Effector memory CD8-positive, alpha-beta T cell (primary cell): ENCODE measurements around the gene UBXN11.
A peak's percentile ranks its signal among the peaks of the same experiment; 100 is the strongest.

Source experiments
- ATAC-seq: fragments of 150-1000 bp; cut with Tn5 transposase; replicated peaks from 2 replicates; pipeline ENCODE4 v1.10.0; 2021; ENCODE audit warnings: mild to moderate bottlenecking, moderate library complexity
- DNase-seq, 3 experiments: peaks; one replicate each; pipeline ENCODE4 v3.0.0; 2021
- H3K27ac Mint-ChIP-seq, 2 donors: one replicate each; pipeline ENCODE4 v1.8.0; 2022; ENCODE audit warnings: mild to moderate bottlenecking in 2 of 2, mixed read lengths in 2 of 2, moderate library complexity in 2 of 2
- H3K27me3 Mint-ChIP-seq, 2 donors: one replicate each; pipeline ENCODE4 v1.8.0; 2022; ENCODE audit warnings: mixed read lengths in 2 of 2
- H3K36me3 Mint-ChIP-seq: one replicate; pipeline ENCODE4 v1.8.0; 2022; ENCODE audit warnings: mild to moderate bottlenecking, moderate library complexity, mixed read lengths; ENCODE audit not compliant: insufficient read depth
- H3K4me1 Mint-ChIP-seq, 2 donors: one replicate each; pipeline ENCODE4 v1.8.0; 2022; ENCODE audit warnings: low read depth in 2 of 2, mixed read lengths in 2 of 2
- H3K4me3 Mint-ChIP-seq, 2 donors: one replicate each; pipeline ENCODE4 v1.8.0; 2022; ENCODE audit warnings: mild to moderate bottlenecking in 2 of 2, mixed read lengths in 2 of 2, moderate library complexity in 2 of 2
- H3K9me3 Mint-ChIP-seq, 2 donors: one replicate each; pipeline ENCODE4 v1.8.0; 2022; ENCODE audit warnings: mixed read lengths in 2 of 2

UBXN11 gene

DNA sequence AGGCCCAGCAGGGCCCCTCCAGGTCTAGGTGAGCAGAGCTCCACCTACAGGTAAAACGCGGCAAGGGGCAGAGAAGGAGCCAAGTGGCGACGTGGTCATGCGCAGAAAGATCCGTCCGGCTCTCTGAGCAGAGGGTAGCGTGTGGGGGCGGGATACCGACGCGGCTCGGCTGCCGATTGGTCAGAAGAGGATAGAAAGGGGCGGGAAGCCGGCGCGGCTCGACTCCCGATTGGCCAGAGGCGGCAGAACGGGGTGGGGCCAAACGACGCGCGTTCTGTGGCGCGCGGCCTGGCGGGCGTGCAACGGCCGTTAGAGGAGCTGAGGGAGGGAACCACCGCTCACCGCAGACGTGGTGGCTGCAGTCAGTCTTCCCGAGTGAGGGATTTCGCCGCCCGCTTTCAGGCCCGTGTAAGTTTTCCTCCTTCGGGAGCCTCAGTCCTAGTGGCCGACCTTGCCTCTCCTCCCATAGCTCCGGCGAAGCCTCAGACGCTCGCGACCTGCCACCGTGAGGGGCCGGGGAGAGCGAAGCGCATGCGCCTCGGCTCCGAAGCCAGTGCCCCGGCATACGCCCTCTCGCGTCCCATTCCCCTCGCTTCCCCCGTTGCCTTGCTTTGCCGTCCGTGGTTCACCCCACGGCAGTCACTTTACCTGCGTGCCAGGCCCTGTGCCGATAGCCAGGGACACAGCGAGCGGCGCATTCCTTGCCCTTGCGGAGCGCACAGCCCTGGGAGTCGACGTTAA lies 72.4 kb downstream of the UBXN11 start, which contains the start of gene CEP85:
TSS of gene CEP85 (plus strand) at position 298 of the 741 bp plus-strand sequence. CDS start 5,584 bp downstream, outside the sequence.
- peaks cover 7% of the 10 kb centered on the region for H3K36me3 Mint-ChIP-seq
- no peaks in the 10 kb centered on the region for H3K9me3 Mint-ChIP-seq

More for the DNA sequence above, 72.4 kb downstream of the UBXN11 start, which contains the start of gene CEP85:
- peak; percentile 92 for ATAC-seq
- Mint-ChIP-seq H3K4me1 (peaks cover 17 to 32% of the 10 kb centered on the region in 2 donors), H3K4me3 (peak within 1 kb of the TSS; percentile 95 to 96), H3K27me3 (no peaks in the 10 kb centered on the region), H3K27ac (peak within 1 kb of the TSS; percentile 96 to 97)
- peak; percentile 98 for DNase-seq
